GM23338 (cell line): Measurements from ENCODE around the gene L3MBTL4. TPM values are rescaled to one million over a fixed set of nuclear protein-coding genes. Genes with fewer than 3 reads are reported as not detected.

Experiments used
- ATAC-seq: fragments of 200-7000 bp; cut with Tn5 transposase; 3 replicates; pipeline ENCODE4 v1.9.1; 2020
- DNase-seq: peaks from one replicate; pipeline ENCODE4 v3.0.0-alpha.2; 2015; ENCODE audit warnings: low spot score
- H2AFZ ChIP-seq: fragments of 200-600 bp; sonication (generic); 2 replicates; pipeline ENCODE4 v1.8.0; 2016; ENCODE audit warnings: antibody characterized with exemption, mild to moderate bottlenecking, moderate library complexity
- H3F3A ChIP-seq: fragments of 200-600 bp; sonication (generic); replicated peaks from 2 replicates; pipeline ENCODE4 v1.8.0; 2017; ENCODE audit warnings: antibody characterized with exemption, mixed run types, low read depth
- H3K27ac ChIP-seq: fragments of 200-600 bp; sonication (generic); 2 replicates; pipeline ENCODE4 v1.6.1; 2016; ENCODE audit warnings: low read depth
- H3K27me3 ChIP-seq: fragments of 200-600 bp; sonication (generic); 2 replicates; pipeline ENCODE4 v1.8.0; 2016; ENCODE audit warnings: mild to moderate bottlenecking, mixed run types, moderate library complexity; ENCODE audit not compliant: insufficient read depth
- H3K36me3 ChIP-seq: fragments of 200-600 bp; sonication (generic); 2 replicates; pipeline ENCODE4 v1.8.0; 2016; ENCODE audit warnings: mild to moderate bottlenecking; ENCODE audit not compliant: insufficient read depth
- H3K4me1 ChIP-seq: fragments of 200-600 bp; sonication (generic); 2 replicates; pipeline ENCODE4 v1.8.0; 2016; ENCODE audit warnings: mild to moderate bottlenecking, moderate library complexity; ENCODE audit not compliant: insufficient read depth
- H3K4me2 ChIP-seq: fragments of 200-600 bp; sonication (generic); 2 replicates; pipeline ENCODE4 v1.7.1; 2017; ENCODE audit warnings: mixed run types
- H3K4me3 ChIP-seq: fragments of 200-600 bp; sonication (generic); 2 replicates; pipeline ENCODE4 v1.6.1; 2016; ENCODE audit warnings: mixed run types
- H3K79me2 ChIP-seq: fragments of 200-600 bp; sonication (generic); replicated peaks from 2 replicates; pipeline ENCODE4 v1.8.0; 2017; ENCODE audit warnings: mild to moderate bottlenecking; ENCODE audit not compliant: insufficient read depth
- H3K9me2 ChIP-seq: fragments of 200-600 bp; sonication (generic); 2 replicates; pipeline ENCODE4 v1.8.0; 2017; ENCODE audit not compliant: insufficient read depth
- H4K20me1 ChIP-seq: fragments of 200-600 bp; sonication (generic); replicated peaks from 2 replicates; pipeline ENCODE4 v1.8.0; 2017; ENCODE audit warnings: mild to moderate bottlenecking; ENCODE audit not compliant: insufficient read depth
- H3K27ac Mint-ChIP-seq: 2 replicates; pipeline ENCODE4 v1.8.0; 2020; ENCODE audit warnings: inconsistent platforms, mild to moderate bottlenecking, moderate library complexity, mixed read lengths
- H3K27me3 Mint-ChIP-seq: 3 replicates; pipeline ENCODE4 v1.8.0; 2022; ENCODE audit warnings: low read depth, mild to moderate bottlenecking, moderate library complexity, mixed read lengths, inconsistent platforms; ENCODE audit not compliant: insufficient read depth, poor library complexity
- H3K36me3 Mint-ChIP-seq: 3 replicates; pipeline ENCODE4 v1.8.0; 2021; ENCODE audit warnings: low read depth, mild to moderate bottlenecking, inconsistent platforms, moderate library complexity, mixed read lengths
- H3K4me1 Mint-ChIP-seq: 3 replicates; pipeline ENCODE4 v1.8.0; 2020; ENCODE audit warnings: mild to moderate bottlenecking, inconsistent platforms, mixed read lengths
- H3K4me3 Mint-ChIP-seq: 3 replicates; pipeline ENCODE4 v1.8.0; 2021; ENCODE audit warnings: moderate library complexity, mild to moderate bottlenecking, inconsistent platforms, mixed read lengths
- H3K9me3 Mint-ChIP-seq: 3 replicates; pipeline ENCODE4 v1.8.0; 2020; ENCODE audit warnings: moderate library complexity, mild to moderate bottlenecking, inconsistent platforms, mixed read lengths
- CREB1 ChIP-seq: fragments of 250-450 bp; sonication (Bioruptor Pico); IDR thresholded peaks from 2 replicates; pipeline ENCODE4 v1.5.0; 2020; ENCODE audit warnings: low read depth, mild to moderate bottlenecking, moderate library complexity
- CTCF ChIP-seq, 2 experiments: fragments of 200-600 bp in 1 of 2; sonication (generic) in 1 of 2; conservative IDR thresholded peaks; 2 replicates each; pipeline versions ENCODE4 v1.5.1 to v1.6.1; 2016 to 2017; ENCODE audit warnings: antibody characterized with exemption in 2 of 2, low read depth in 2 of 2, mild to moderate bottlenecking in 2 of 2, moderate library complexity in 1 of 2
- ETS1 ChIP-seq: IDR thresholded peaks from 2 replicates; pipeline ENCODE4 v1.6.1; 2016; ENCODE audit warnings: antibody characterized with exemption
- EZH2 ChIP-seq: fragments of 200-600 bp; sonication (generic); IDR thresholded peaks from one replicate; pipeline ENCODE4 v1.8.0; 2017; ENCODE audit warnings: antibody characterized with exemption, mild to moderate bottlenecking, low read depth; ENCODE audit not compliant: unreplicated experiment
- EZH2phosphoT487 ChIP-seq: fragments of 200-600 bp; sonication (generic); IDR thresholded peaks from one replicate; pipeline ENCODE4 v1.8.1; 2018; ENCODE audit warnings: antibody characterized with exemption; ENCODE audit not compliant: unreplicated experiment
- JUNB ChIP-seq: IDR thresholded peaks from one replicate; pipeline ENCODE4 v1.6.1; 2016; ENCODE audit warnings: antibody characterized with exemption; ENCODE audit not compliant: unreplicated experiment
- NANOG ChIP-seq: IDR thresholded peaks from 2 replicates; pipeline ENCODE4 v1.6.1; 2016; ENCODE audit warnings: antibody characterized with exemption, borderline replicate concordance
- POLR2AphosphoS5 ChIP-seq: IDR thresholded peaks from 2 replicates; pipeline ENCODE4 v1.6.1; 2016; ENCODE audit warnings: antibody characterized with exemption, low read depth
- STAT1 ChIP-seq: IDR thresholded peaks from one replicate; pipeline ENCODE4 v1.6.1; 2016; ENCODE audit warnings: antibody characterized with exemption; ENCODE audit not compliant: unreplicated experiment
- ZNF114 ChIP-seq: fragments of 250-450 bp; sonication (Bioruptor Pico); IDR thresholded peaks from 2 replicates; pipeline ENCODE4 v1.5.0; 2020; ENCODE audit warnings: mild to moderate bottlenecking, moderate library complexity
- ZNF331 ChIP-seq: fragments of 250-450 bp; sonication (Bioruptor Pico); IDR thresholded peaks from 2 replicates; pipeline ENCODE4 v1.5.0; 2020; ENCODE audit warnings: low read depth, mild to moderate bottlenecking, moderate library complexity
- ZNF462 ChIP-seq: fragments of 250-450 bp; sonication (Bioruptor Pico); IDR thresholded peaks from 2 replicates; pipeline ENCODE4 v1.5.0; 2020; ENCODE audit warnings: mild to moderate bottlenecking, moderate library complexity
- polyA plus RNA-seq: library from polyadenylated mRNA; unstranded; fragments of >200 nt; fragmentation: Nextera tagmentation; extraction: Ambion mirVana; gene quantifications from 2 replicates; pipeline ENCODE4 v1.2.1, GENCODE V29; 2016
- total RNA-seq: library from RNA; depleted of rRNA; stranded (reverse); fragments of >200 nt; shearing (Covaris generic); gene quantifications from 2 replicates; pipeline ENCODE4 v1.2.3, GENCODE V29; 2014

Gene L3MBTL4
- total and polyA plus RNA-seq, 2 experiments from 2014 or later, result 0.48 to 2.8 TPM

GRCh38 chr18:6199777-6200176 lies 214.9 kb downstream of the L3MBTL4 start:
- Histone ChIP-seq H3F3A (no peaks in the 10 kb centered on the region), H3K79me2 (no peaks in the 10 kb centered on the region), H3K27me3 (no peaks in the 10 kb centered on the region), H4K20me1 (no peaks in the 10 kb centered on the region), H3K4me2 (no peak overlapping the region), H3K27ac (no peak overlapping the region), H3K36me3 (no peaks in the 10 kb centered on the region), H3K9me2 (no peaks in the 10 kb centered on the region), H3K4me1 (no peaks in the 10 kb centered on the region), H3K4me3 (no peak overlapping the region), H2AFZ (no peak overlapping the region)
- Mint-ChIP-seq H3K4me3 (no peak overlapping the region), H3K27me3 (peaks cover 2% of the 10 kb centered on the region), H3K9me3 (no peaks in the 10 kb centered on the region; the same call in 2 of the 3 replicates), H3K27ac (no peak overlapping the region), H3K4me1 (no peaks in the 10 kb centered on the region), H3K36me3 (no peaks in the 10 kb centered on the region)
- DNase-seq, result no peak
- ATAC-seq, result no peak
- TF ChIP-seq EZH2phosphoT487, result no peak

GRCh38 chr18:6198585-6198984 lies 216.1 kb downstream of the L3MBTL4 start:
- no peaks in the 10 kb centered on the region for H3K36me3 Mint-ChIP-seq
- H2AFZ ChIP-seq, result no peak overlapping the region
- H3K4me1 Mint-ChIP-seq, result no peaks in the 10 kb centered on the region
- no peaks in the 10 kb centered on the region for H3K36me3 ChIP-seq
- DNase-seq (no peak), ATAC-seq (no peak)
- H3K27me3 Mint-ChIP-seq, result peaks cover 2% of the 10 kb centered on the region
- no peak overlapping the region for H3K4me3 ChIP-seq
- H3K79me2 ChIP-seq, result no peaks in the 10 kb centered on the region
- H3K4me3 Mint-ChIP-seq, result no peak overlapping the region
- H3K27ac ChIP-seq, result no peak overlapping the region
- no peak overlapping the region for H3K4me2 ChIP-seq
- no peaks in the 10 kb centered on the region for H4K20me1 ChIP-seq
- H3K9me2 ChIP-seq, result no peaks in the 10 kb centered on the region
- H3F3A ChIP-seq, result no peaks in the 10 kb centered on the region
- no peaks in the 10 kb centered on the region for H3K27me3 ChIP-seq
- H3K4me1 ChIP-seq, result no peaks in the 10 kb centered on the region
- no peak overlapping the region for H3K27ac Mint-ChIP-seq
- H3K9me3 Mint-ChIP-seq, result no peaks in the 10 kb centered on the region; the same call in 2 of the 3 replicates
- TF ChIP-seq CREB1 (CRISPR knock-in tag) (no peak), CTCF (conservative IDR thresholded peaks at IDR 0.05; ENCODE audit: low read depth in 2 of 2) (no peak), POLR2AphosphoS5 (no peak), ZNF331 (CRISPR knock-in tag) (no peak), EZH2 (no peak), ZNF114 (CRISPR knock-in tag) (no peak), NANOG (no peak), EZH2phosphoT487 (no peak), ZNF462 (CRISPR knock-in tag) (no peak), STAT1 (no peak), ETS1 (no peak), JUNB (no peak)
